Medulla oblongata (tissue), 1 donor: Measurements from ENCODE around the gene CASZ1.

Source experiments
- DNase-seq: peaks from one replicate; pipeline ENCODE4 v3.0.0-alpha.2; 2015; ENCODE audit errors: extremely low spot score

Gene CASZ1

GRCh38 chr1:10651793-10652192 lies 144.7 kb downstream of the CASZ1 start:
- no peak for DNase-seq

GRCh38 chr1:10651389-10651766 lies 145.1 kb downstream of the CASZ1 start:
- DNase-seq = no peak

GRCh38 chr1:10650556-10651388 lies 145.7 kb downstream of the CASZ1 start:
- DNase-seq = no peak

DNA sequence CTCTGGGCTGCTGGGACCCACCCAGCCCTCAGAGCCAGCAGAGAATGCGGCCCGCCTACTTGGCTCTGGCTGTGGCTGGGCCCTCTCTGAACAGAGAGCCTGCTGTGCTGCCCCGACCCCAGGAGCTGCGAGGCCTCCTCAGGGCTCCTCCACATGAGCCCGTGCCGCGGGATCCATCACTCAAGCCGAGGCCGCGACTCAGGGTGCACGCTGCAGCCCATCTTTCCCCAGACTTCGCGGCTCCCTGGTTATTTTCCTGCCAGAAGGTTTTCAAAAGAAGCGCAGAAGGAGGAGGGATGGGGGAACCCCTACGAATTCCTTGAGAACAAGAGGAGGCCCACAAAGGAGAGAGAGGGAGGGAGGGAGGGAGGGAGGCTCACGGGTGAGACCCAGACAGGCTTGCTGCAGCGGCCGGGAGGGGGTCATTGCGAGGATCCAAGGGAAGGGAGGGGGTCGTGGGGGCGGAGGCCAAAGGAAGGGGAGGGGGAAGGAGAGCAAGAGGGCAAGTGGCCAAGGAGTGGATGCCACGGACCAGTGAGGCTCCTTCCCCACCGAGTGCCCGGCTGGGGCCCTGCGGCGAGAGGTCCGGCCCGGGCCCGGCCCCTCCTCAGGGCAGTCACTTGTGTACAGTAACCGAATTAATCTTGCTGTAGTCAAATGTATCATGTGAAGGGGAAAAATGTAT lies 146.8 kb downstream of the CASZ1 start:
- DNase-seq = no peak

- no peak for DNase-seq
These were observed 147.5 kb downstream of the CASZ1 start for GRCh38 chr1:10648689-10649516.

DNA sequence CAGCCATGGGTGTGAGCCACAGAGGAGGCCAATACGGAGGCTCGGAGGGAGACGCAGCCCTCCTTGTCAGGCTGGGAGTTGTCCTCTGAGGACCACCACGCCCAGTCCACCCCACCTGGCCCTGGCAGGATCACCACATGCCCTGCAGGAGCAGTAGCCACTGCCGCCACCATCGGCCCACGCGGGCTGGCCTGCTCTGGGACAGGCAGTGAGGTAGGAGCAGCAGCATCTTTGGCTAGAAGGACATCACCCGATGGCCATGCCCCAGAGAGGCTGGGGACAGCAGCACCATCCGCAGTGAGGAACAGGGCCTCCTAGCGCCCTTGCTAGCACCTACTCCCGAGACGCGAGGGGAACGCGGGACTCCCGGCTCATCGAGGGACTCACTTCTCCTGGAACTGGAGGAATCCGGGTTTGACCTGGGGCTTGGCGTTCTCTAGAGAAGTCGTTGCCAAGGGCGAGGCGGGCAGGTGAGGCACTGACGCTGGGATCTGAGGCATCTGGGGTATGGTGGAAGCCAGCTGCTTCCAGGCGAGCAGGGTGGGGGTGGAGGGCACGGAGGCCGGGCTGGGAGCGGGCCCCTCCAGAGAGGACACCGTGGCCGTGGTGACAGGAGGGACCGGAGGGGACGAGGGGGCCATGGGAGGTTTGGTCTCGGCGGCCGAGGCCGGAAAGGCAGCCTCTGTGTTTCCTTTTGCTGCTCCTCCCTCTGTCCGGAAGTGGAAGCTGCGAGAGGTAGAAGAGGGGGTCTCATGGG lies 148.9 kb downstream of the CASZ1 start:
- DNase-seq = no peak

GRCh38 chr1:10646347-10646861 lies 150.0 kb downstream of the CASZ1 start:
- DNase-seq = no peak

DNA sequence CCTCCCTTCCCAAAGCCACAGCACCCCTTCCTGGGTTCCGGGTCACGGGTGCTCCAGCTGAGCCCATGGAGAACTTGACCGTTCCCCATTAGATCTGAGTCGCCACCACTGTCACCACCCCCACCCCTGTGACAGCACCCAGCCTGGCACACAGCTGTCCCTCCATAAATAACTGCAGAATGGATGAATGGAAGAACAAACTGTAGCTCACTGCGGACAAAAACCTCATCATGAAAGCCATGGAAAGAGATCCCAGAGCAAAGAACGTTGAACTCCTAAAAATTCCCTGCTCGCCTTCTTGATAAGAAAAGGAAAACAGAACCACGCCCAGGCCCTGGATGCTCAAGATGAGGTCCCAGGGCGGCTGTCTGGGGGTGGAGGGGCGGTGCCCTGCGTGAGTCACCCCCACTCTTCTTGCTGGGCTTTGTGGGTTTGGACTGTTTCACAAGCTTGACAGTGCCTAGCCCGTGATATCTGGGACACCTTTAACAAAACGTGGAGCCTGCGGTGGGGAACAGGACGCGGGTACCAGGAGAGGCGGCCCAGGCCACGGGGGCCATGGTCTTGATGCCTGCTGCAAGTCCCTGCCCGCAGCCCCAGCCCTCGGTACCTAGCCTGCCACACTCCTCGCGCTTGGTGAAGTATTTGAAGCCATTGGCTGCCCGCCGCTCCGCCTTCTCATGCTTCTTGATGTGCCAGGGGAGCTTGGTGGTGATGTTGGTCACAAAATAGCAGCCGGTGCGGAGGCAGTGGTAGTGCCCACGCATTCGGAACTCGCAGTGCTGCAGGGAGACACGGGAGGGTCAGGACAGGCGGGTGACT lies 151.9 kb downstream of the CASZ1 start:
- no peak for DNase-seq

GRCh38 chr1:10643607-10644306 lies 152.7 kb downstream of the CASZ1 start:
- DNase-seq = no peak

DNA sequence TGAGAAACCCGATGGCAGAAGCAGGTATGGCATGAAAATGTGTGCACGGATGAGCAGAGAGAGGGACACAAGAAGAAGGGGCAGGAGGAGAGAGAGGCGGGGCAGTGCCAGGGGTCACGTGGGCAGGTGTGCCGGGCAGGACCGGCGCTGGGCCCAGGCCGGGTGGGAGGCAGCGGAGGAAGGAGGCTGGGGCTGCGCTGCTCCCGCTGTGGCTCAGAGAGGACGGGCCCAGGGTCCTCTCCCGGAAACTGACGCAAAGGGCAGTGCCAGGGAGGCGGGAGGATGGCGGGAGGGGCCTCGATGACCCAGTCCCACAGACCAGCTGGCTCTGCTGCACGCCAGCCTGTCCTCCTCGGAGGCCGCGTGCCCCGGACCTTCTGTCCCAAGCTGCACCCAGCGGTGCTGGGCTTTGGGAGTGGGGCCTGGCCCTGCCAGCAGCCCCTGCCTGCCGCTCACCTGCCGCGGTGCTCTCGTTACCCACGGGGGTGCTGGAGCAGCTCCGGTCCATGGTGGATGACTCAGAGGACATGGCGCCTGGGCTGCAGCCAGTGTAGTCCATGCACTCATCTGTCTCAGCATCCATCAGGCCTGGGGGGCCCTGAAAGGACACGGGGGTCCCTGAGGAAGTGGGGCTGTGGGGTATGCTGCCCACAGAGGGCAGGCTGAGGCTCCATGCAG lies 153.9 kb downstream of the CASZ1 start:
- DNase-seq = no peak

DNA sequence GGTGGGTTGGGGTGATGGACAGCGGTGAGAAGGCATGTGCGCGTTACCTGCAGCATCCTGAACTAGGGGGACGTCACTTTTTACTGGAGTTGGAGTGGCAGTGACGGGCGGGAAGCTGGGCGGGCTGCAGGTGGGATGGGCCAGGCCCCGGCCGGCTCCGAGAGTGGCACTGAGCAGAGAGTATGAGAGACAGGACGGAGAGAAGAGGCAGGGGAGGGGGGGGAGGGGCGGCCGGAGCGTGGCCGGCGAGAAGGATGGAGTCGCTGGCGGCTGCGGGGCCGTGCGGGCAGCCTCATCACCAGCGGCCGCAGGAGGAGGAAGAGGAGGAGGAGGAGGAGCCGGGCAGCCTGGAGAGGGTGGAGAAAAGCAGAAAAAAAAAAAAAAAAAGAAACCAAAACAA lies 154.5 kb downstream of the CASZ1 start:
- no peak for DNase-seq

- DNase-seq = no peak
These were observed 155.4 kb downstream of the CASZ1 start for GRCh38 chr1:10640843-10641553.

- DNase-seq = peak; percentile 19
These were observed 156.5 kb downstream of the CASZ1 start for GRCh38 chr1:10639775-10640578.

DNA sequence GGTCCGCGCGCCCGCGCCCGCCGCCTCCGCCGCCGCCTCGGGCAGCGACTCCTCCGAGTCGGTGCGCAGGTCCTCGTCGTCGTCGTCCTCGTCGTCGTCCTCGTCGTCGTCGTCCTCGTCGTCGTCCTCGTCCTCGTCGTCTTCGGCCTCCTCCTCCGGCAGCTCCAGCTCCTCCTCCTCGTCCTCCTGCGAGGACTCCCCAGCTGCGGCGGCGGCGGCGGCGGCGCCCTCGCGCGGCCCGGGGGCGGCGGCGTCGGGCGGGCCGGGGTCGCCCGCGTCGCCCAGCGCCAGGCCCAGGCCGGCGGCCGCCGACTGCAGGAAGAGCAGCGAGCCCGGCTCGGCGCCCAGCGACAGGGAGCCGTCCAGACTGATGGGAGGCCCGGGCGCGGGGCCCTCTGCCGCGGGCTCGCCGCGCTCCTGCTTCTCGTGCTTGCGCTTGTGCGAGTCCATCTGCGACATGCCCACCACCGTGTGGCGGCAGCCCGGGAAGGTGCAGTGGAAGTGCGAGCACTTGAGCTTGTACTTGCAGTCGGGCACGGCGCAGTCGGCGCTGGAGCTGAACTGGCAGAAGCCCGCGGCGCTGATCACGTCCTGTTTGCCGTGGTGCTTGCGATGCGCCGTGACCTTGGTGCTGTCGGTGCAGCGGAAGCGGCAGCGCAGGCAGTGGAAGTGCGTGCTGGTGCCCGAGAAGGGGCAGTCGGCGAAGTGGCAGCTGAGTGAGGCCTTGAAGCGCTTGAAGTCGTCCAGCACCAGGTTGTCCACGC lies 157.3 kb downstream of the CASZ1 start:
- no peak for DNase-seq

- DNase-seq = no peak
These were observed 157.9 kb downstream of the CASZ1 start for GRCh38 chr1:10638559-10639005.

- DNase-seq = no peak
These were observed 158.4 kb downstream of the CASZ1 start for GRCh38 chr1:10637834-10638558.
